ENCODE data around the gene TMEM108.

The TMEM108 gene

DNA sequence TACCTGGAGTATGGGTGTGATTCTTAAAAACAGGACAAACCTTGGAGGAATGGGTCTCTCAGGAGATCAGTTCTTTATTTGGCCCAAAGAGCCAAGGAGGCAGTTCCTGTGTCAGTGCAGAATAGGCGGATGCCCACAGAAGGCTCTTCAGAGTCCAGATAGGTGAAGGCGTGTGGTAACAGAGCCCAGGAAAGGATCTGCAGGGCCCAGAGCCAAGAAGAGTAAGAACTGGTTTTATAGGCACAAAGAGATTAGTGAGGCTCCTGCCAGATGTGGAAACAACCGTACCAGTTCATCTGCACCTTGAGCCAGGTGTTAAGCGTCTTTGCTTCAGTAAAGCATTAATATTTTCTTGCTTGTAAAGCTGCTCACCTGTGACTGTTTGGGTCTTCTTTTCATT is 221.6 kb downstream of the TMEM108 start:
- Histone ChIP-seq H3K4me3 (ENCODE audit: low read depth in 1 of 2, low read length in 2 of 2) (no peak overlapping the region), H3K9me3 (ENCODE audit: control insufficient read depth in 1 of 2, low read length in 2 of 2) (no peaks in the 10 kb centered on the region), H3K27me3 (ENCODE audit: low read depth, low read length) (no peaks in the 10 kb centered on the region), H3K36me3 (ENCODE audit: control insufficient read depth in 1 of 2, insufficient read depth in 2 of 2, low read length in 2 of 2) (no peaks in the 10 kb centered on the region), H3K4me1 (ENCODE audit: control insufficient read depth in 1 of 2, insufficient read depth in 2 of 2, low read length in 2 of 2) (no peaks in the 10 kb centered on the region), H3K27ac (ENCODE audit: low read length) (no peak overlapping the region)

DNA sequence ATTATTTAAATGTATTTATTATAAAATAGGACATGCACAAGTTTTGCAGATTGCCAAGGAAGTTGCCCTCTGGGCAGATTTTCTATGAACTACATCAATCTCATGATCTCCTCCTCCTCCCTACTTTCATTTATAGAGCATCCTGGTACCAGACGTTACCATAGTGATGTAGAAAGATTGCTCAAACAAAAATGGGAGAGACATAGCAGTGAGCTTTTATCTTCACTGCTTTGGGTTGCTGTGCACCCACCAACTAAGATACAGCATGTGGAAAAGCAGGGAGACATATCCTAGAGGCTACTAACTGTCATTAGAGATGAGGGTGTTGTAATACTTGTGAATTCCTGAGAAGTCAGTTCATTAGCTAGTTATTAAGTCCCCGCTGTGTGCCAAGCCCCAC is 224.1 kb downstream of the TMEM108 start:
- Histone ChIP-seq H3K27ac (ENCODE audit: low read length) (no peak overlapping the region), H3K4me3 (ENCODE audit: low read depth in 1 of 2, low read length in 2 of 2) (no peak overlapping the region), H3K36me3 (ENCODE audit: control insufficient read depth in 1 of 2, insufficient read depth in 2 of 2, low read length in 2 of 2) (no peaks in the 10 kb centered on the region), H3K9me3 (ENCODE audit: control insufficient read depth in 1 of 2, low read length in 2 of 2) (no peaks in the 10 kb centered on the region), H3K4me1 (ENCODE audit: control insufficient read depth in 1 of 2, insufficient read depth in 2 of 2, low read length in 2 of 2) (peaks cover 0 to 4% of the 10 kb centered on the region in 2 donors), H3K27me3 (ENCODE audit: low read depth, low read length) (no peaks in the 10 kb centered on the region)

DNA sequence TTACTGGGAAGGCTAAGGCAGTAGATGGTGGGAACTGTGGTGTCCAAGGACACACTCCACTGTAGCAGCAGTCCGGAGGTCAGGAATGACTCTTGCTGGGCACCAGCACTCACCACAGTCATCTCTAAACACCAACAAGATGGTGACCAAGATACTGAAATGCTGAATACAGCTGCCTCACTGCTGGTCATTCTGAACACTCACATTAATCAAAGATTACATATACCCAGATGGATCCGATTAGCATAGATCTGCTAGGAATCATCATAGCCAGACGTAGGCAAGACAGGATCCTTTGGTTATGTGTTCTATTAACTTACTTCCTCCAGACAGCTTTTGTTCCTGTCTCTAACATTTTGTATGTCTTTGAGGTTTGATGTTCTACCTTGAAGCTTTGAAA is 226.7 kb downstream of the TMEM108 start:
- Histone ChIP-seq H3K4me3 (ENCODE audit: low read depth in 1 of 2, low read length in 2 of 2) (no peak overlapping the region), H3K27ac (ENCODE audit: low read length) (no peak overlapping the region), H3K9me3 (ENCODE audit: control insufficient read depth in 1 of 2, low read length in 2 of 2) (no peaks in the 10 kb centered on the region), H3K27me3 (ENCODE audit: low read depth, low read length) (no peaks in the 10 kb centered on the region), H3K4me1 (ENCODE audit: control insufficient read depth in 1 of 2, insufficient read depth in 2 of 2, low read length in 2 of 2) (peaks cover 6 to 14% of the 10 kb centered on the region in 2 donors), H3K36me3 (ENCODE audit: control insufficient read depth in 1 of 2, insufficient read depth in 2 of 2, low read length in 2 of 2) (no peaks in the 10 kb centered on the region)

DNA sequence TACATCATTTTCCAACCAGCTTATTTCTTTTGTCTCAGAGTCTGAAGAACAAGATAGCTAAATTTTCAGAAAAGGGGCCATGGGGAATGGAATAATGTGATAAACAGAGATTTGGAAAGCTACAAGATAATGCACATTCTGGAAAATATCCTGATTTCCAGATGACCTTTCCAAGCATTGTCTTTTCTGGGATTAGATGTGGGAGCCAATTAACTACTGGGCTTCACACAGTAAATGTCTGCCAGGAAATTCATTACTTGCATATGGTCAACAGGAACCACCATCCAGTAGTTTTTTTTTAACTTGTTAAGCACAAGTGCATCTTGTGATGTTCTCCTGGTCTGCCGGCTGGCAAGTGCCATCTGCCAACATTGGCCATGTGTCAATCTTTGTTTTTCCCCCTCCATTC is 230.5 kb downstream of the TMEM108 start:
- no peaks in the 10 kb centered on the region for H3K9me3 ChIP-seq (ENCODE audit: control insufficient read depth in 1 of 2, low read length in 2 of 2)
- no peaks in the 10 kb centered on the region for H3K27me3 ChIP-seq (ENCODE audit: low read depth, low read length)
- no peaks in the 10 kb centered on the region for H3K36me3 ChIP-seq (ENCODE audit: control insufficient read depth in 1 of 2, insufficient read depth in 2 of 2, low read length in 2 of 2)
- H3K4me3 ChIP-seq (ENCODE audit: low read depth in 1 of 2, low read length in 2 of 2), result no peak overlapping the region
- peaks cover 6 to 14% of the 10 kb centered on the region in 2 donors for H3K4me1 ChIP-seq (ENCODE audit: control insufficient read depth in 1 of 2, insufficient read depth in 2 of 2, low read length in 2 of 2)
- no peak overlapping the region for H3K27ac ChIP-seq (ENCODE audit: low read length)

DNA sequence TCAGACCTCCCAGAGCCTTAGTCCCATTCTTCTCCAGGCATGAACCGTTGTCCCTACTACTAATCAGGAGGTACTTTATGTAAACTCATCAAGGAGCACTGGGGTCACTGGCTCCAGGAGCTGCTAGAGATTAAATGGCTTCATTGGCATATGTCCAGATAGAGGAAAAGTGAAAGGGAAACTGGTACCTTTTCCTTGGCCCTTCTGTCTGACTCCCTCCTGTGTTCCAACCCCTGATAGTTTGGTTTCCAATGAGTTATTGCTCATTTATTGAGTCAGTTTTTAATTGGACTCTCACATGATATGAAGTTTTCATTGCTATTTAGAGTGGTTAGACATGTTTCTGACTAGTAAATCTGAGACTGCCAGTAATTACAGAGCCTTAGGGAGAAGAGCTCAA is 231.2 kb downstream of the TMEM108 start:
- H3K4me3 ChIP-seq (ENCODE audit: low read depth in 1 of 2, low read length in 2 of 2), result no peak overlapping the region
- peak overlapping the region; percentile 24 for H3K27ac ChIP-seq (ENCODE audit: low read length)
- H3K27me3 ChIP-seq (ENCODE audit: low read depth, low read length), result no peaks in the 10 kb centered on the region
- H3K4me1 ChIP-seq (ENCODE audit: control insufficient read depth in 1 of 2, insufficient read depth in 2 of 2, low read length in 2 of 2), result peaks cover 6 to 14% of the 10 kb centered on the region in 2 donors
- H3K9me3 ChIP-seq (ENCODE audit: control insufficient read depth in 1 of 2, low read length in 2 of 2), result no peaks in the 10 kb centered on the region
- H3K36me3 ChIP-seq (ENCODE audit: control insufficient read depth in 1 of 2, insufficient read depth in 2 of 2, low read length in 2 of 2), result no peaks in the 10 kb centered on the region

DNA sequence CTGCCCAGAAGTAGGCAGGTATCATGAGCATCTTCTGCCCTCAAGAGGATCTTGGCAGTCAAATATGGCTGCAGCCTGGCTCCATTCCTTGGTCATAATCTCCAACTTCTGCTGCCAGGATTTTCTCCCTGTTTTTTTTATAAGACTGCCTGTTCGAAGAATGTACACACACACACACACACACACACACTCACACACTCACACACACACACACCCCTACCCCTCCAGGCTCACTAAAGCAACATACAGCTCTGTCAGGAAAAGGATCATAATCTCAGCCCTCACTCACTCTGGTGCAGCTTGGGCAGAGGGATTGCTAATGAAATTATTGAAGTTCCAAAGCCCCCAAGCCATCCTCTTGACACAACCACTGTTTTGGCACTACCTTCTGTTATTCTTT is 232.4 kb downstream of the TMEM108 start:
- peaks cover 6 to 10% of the 10 kb centered on the region in 2 donors for H3K4me1 ChIP-seq (ENCODE audit: control insufficient read depth in 1 of 2, insufficient read depth in 2 of 2, low read length in 2 of 2)
- H3K36me3 ChIP-seq (ENCODE audit: control insufficient read depth in 1 of 2, insufficient read depth in 2 of 2, low read length in 2 of 2), result no peaks in the 10 kb centered on the region
- no peaks in the 10 kb centered on the region for H3K27me3 ChIP-seq (ENCODE audit: low read depth, low read length)
- H3K9me3 ChIP-seq (ENCODE audit: control insufficient read depth in 1 of 2, low read length in 2 of 2), result no peaks in the 10 kb centered on the region
- H3K27ac ChIP-seq (ENCODE audit: low read length), result no peak overlapping the region
- no peak overlapping the region for H3K4me3 ChIP-seq (ENCODE audit: low read depth in 1 of 2, low read length in 2 of 2)

DNA sequence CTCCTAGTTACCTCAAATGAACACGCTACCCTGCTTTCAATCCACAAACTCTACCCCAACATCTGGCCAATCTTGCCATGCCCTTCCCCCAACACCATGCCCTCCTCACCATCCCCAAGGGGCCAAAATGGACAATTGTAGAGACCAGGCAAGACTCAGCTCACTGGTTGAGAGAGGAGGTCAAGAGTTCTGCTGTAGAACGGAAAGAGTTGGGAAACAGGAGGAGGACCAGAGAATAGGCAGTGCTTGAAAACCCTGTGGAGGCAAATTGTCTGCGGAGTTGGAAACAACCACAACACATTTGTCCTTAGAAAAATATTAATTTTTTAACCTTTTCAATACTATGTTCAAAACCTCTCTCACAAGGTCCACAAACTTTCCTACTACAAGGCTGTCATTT is 232.9 kb downstream of the TMEM108 start:
- no peaks in the 10 kb centered on the region for H3K9me3 ChIP-seq (ENCODE audit: control insufficient read depth in 1 of 2, low read length in 2 of 2)
- H3K36me3 ChIP-seq (ENCODE audit: control insufficient read depth in 1 of 2, insufficient read depth in 2 of 2, low read length in 2 of 2), result no peaks in the 10 kb centered on the region
- H3K4me1 ChIP-seq (ENCODE audit: control insufficient read depth in 1 of 2, insufficient read depth in 2 of 2, low read length in 2 of 2), result peaks cover 6 to 10% of the 10 kb centered on the region in 2 donors
- no peak overlapping the region for H3K4me3 ChIP-seq (ENCODE audit: low read depth in 1 of 2, low read length in 2 of 2)
- no peaks in the 10 kb centered on the region for H3K27me3 ChIP-seq (ENCODE audit: low read depth, low read length)
- H3K27ac ChIP-seq (ENCODE audit: low read length), result no peak overlapping the region

DNA sequence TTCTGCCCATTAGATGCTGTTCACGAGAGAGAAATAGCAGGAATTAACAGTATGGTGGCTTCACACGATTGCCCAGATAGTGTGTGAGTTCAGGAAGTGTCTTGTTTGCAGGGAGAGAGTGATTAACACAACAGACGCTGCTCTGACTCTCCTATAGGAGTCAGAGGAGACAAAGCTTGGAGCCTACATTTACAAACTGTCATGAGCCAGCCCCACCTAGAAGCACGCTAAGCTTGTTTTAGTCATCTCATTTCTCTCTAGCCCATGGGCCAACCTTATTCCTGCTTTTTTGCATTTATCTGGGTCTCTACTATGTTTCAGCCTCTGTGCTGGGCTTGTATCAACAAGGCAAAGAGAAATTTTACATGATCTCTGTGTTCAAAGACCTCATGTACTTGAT is 233.3 kb downstream of the TMEM108 start:
- no peak overlapping the region for H3K4me3 ChIP-seq (ENCODE audit: low read depth in 1 of 2, low read length in 2 of 2)
- no peak overlapping the region for H3K27ac ChIP-seq (ENCODE audit: low read length)
- no peaks in the 10 kb centered on the region for H3K27me3 ChIP-seq (ENCODE audit: low read depth, low read length)
- peaks cover 6 to 10% of the 10 kb centered on the region in 2 donors for H3K4me1 ChIP-seq (ENCODE audit: control insufficient read depth in 1 of 2, insufficient read depth in 2 of 2, low read length in 2 of 2)
- H3K9me3 ChIP-seq (ENCODE audit: control insufficient read depth in 1 of 2, low read length in 2 of 2), result no peaks in the 10 kb centered on the region
- no peaks in the 10 kb centered on the region for H3K36me3 ChIP-seq (ENCODE audit: control insufficient read depth in 1 of 2, insufficient read depth in 2 of 2, low read length in 2 of 2)

DNA sequence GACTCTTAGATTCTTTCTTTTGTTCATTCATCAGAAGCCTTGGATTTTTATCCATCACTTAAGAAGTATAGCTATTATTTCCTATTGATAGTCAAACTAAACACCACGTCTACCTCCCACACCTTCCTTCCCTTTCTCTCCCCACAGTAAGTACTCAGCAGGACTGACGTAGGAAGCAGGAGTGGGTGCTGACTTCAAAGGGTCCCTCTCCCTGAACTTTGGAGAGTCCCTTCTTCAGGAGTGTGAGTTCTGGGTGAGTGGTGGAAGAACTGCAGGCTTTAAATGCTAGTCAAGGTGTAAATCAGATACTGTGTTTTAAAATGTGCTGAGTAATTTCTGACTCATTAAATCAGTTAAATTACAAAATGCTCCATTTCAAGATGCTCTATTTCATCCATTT is 235.2 kb downstream of the TMEM108 start:
- no peaks in the 10 kb centered on the region for H3K9me3 ChIP-seq (ENCODE audit: control insufficient read depth in 1 of 2, low read length in 2 of 2)
- H3K4me3 ChIP-seq (ENCODE audit: low read depth in 1 of 2, low read length in 2 of 2), result no peak overlapping the region
- no peak overlapping the region for H3K27ac ChIP-seq (ENCODE audit: low read length)
- H3K4me1 ChIP-seq (ENCODE audit: control insufficient read depth in 1 of 2, insufficient read depth in 2 of 2, low read length in 2 of 2), result peaks cover 6 to 13% of the 10 kb centered on the region in 2 donors
- no peaks in the 10 kb centered on the region for H3K27me3 ChIP-seq (ENCODE audit: low read depth, low read length)
- H3K36me3 ChIP-seq (ENCODE audit: control insufficient read depth in 1 of 2, insufficient read depth in 2 of 2, low read length in 2 of 2), result no peaks in the 10 kb centered on the region

DNA sequence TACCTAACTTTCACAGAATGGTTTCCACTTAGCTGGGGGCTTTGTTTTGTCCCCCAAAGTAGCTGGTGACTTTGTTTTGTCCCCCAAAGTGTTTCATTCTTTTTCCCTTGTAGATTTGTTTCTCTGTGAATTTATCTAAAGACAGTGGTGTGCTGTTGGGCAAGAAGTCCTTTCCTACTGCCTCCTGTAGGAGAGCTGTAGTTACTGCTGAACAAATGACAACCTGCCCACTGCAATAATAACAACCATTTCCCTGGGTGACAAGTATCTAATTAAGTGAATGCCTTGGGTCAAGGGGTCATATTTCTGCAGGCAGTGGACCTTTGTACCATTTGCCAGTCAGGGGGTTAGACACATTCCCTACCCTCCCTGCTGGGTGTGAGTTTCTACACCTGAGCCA is 236.3 kb downstream of the TMEM108 start:
- Histone ChIP-seq H3K9me3 (ENCODE audit: control insufficient read depth in 1 of 2, low read length in 2 of 2) (no peaks in the 10 kb centered on the region), H3K4me1 (ENCODE audit: control insufficient read depth in 1 of 2, insufficient read depth in 2 of 2, low read length in 2 of 2) (peaks cover 3 to 4% of the 10 kb centered on the region in 2 donors), H3K27ac (ENCODE audit: low read length) (no peak overlapping the region), H3K4me3 (ENCODE audit: low read depth in 1 of 2, low read length in 2 of 2) (no peak overlapping the region), H3K27me3 (ENCODE audit: low read depth, low read length) (no peaks in the 10 kb centered on the region), H3K36me3 (ENCODE audit: control insufficient read depth in 1 of 2, insufficient read depth in 2 of 2, low read length in 2 of 2) (no peaks in the 10 kb centered on the region)

DNA sequence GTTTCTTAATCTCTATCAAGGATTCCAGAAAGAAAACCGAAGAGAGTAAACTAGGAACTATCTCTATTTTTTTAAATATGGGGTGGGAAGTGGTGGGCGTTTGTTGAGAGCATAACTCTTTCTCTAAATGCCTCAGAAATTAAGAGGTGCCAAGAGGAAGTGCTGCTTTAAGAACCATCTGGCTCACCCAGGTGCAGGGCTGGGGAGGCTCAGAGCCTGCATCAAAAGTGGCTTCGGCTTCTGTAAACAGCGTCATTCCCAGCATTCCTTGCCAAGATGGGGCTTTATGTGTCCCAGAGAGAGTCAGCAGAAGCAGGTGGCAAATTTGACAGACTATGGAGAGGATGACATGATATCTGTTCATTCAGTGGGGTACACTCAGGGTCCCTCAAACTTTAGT is 238.4 kb downstream of the TMEM108 start:
- Histone ChIP-seq H3K27ac (ENCODE audit: low read length) (no peak overlapping the region), H3K4me1 (ENCODE audit: control insufficient read depth in 1 of 2, insufficient read depth in 2 of 2, low read length in 2 of 2) (peaks cover 0 to 3% of the 10 kb centered on the region in 2 donors), H3K36me3 (ENCODE audit: control insufficient read depth in 1 of 2, insufficient read depth in 2 of 2, low read length in 2 of 2) (no peaks in the 10 kb centered on the region), H3K27me3 (ENCODE audit: low read depth, low read length) (no peaks in the 10 kb centered on the region), H3K4me3 (ENCODE audit: low read depth in 1 of 2, low read length in 2 of 2) (no peak overlapping the region), H3K9me3 (ENCODE audit: control insufficient read depth in 1 of 2, low read length in 2 of 2) (no peaks in the 10 kb centered on the region)

DNA sequence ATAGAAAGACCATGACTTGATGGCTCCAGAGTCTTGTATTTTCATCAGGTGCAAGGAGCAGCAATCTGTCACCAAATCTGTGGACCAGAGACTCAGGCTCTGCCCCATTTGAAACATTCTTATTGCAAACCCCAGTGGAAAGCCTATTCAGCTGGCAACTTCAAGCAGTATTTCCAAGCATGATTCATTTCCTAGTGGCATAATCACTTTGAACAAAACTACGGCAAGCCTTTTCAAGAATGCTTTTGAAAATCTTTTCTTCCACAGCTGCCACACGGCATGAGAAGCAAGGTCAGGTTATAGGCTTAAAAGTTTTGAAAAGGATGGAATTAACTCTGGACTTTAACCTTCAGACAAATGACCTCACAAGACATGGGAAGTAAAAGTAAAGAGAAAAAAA is 239.6 kb downstream of the TMEM108 start:
- Histone ChIP-seq H3K4me3 (ENCODE audit: low read depth in 1 of 2, low read length in 2 of 2) (no peak overlapping the region), H3K27ac (ENCODE audit: low read length) (no peak overlapping the region), H3K36me3 (ENCODE audit: control insufficient read depth in 1 of 2, insufficient read depth in 2 of 2, low read length in 2 of 2) (no peaks in the 10 kb centered on the region), H3K9me3 (ENCODE audit: control insufficient read depth in 1 of 2, low read length in 2 of 2) (no peaks in the 10 kb centered on the region), H3K4me1 (ENCODE audit: control insufficient read depth in 1 of 2, insufficient read depth in 2 of 2, low read length in 2 of 2) (peaks cover 0 to 3% of the 10 kb centered on the region in 2 donors), H3K27me3 (ENCODE audit: low read depth, low read length) (no peaks in the 10 kb centered on the region)

All from muscle layer of duodenum (tissue), 2 donors.